B cell (primary cell): ENCODE data around the gene EEF1A2. TPM values are rescaled to one million over a fixed set of nuclear protein-coding genes. Genes with fewer than 3 reads are reported as not detected.

Experiments used
- ATAC-seq: fragments of 200-7000 bp; cut with Tn5 transposase; one replicate; pipeline ENCODE4 v1.10.0; 2021; ENCODE audit warnings: low read depth, mild to moderate bottlenecking, moderate number of reproducible peaks, moderate library complexity
- CTCF ChIA-PET: fragments of 350-600 bp; sonication (Branson Sonifier 250); formaldehyde crosslinking; loops from one replicate; lab custom pipeline; 2021; ENCODE audit warnings: antibody characterized with exemption, inconsistent platforms; lab: Charles Lee
- POLR2A ChIA-PET: fragments of 350-600 bp; sonication (Branson Sonifier 250); formaldehyde crosslinking; loops from one replicate; lab custom pipeline; 2021; ENCODE audit warnings: antibody characterized with exemption; lab: Charles Lee
- DNase-seq: peaks from one replicate; pipeline ENCODE4 v3.0.0; 2013
- H2AFZ ChIP-seq: 2 replicates; pipeline ENCODE4 v1.6.1; 2012; ENCODE audit warnings: mild to moderate bottlenecking, low read depth, low read length; ENCODE audit not compliant: insufficient read depth, poor library complexity, severe bottlenecking
- H3K27ac ChIP-seq, 2 donors: 1 replicate in 1 of 2; 2 replicates in 1 of 2; pipeline ENCODE4 v1.5.1; 2012 to 2013; ENCODE audit warnings: low read length in 2 of 2, mild to moderate bottlenecking in 2 of 2, moderate library complexity in 1 of 2
- H3K27me3 ChIP-seq, 4 experiments: fragments of 200-600 bp in 1 of 4; sonication (generic) in 1 of 4; replicated peaks in 1 of 4; 1 replicate in 2 of 4; 2 replicates in 2 of 4; pipeline versions ENCODE4 v1.6.1 to v1.7.0; 2013 to 2016; ENCODE audit warnings: low read length in 3 of 4, mild to moderate bottlenecking in 2 of 4, mixed read lengths in 1 of 4, moderate library complexity in 1 of 4; ENCODE audit not compliant: insufficient read depth in 4 of 4, control insufficient read depth in 3 of 4; ENCODE audit errors: control extremely low read depth in 1 of 4
- H3K36me3 ChIP-seq, 2 experiments: replicated peaks in 1 of 2; 1 replicate in 1 of 2; 2 replicates in 1 of 2; pipeline versions ENCODE4 v1.6.1 to v1.7.1; 2013; ENCODE audit warnings: low read length in 1 of 2; ENCODE audit not compliant: insufficient read depth in 2 of 2, control insufficient read depth in 1 of 2; ENCODE audit errors: control extremely low read depth in 1 of 2, extremely low read depth in 1 of 2
- H3K4me1 ChIP-seq, 2 donors: fragments of 200-600 bp in 1 of 2; sonication (generic) in 1 of 2; 1 replicate in 1 of 2; 2 replicates in 1 of 2; pipeline versions ENCODE4 v1.5.1 to v1.6.1; 2013 to 2017; ENCODE audit warnings: low read length in 2 of 2; ENCODE audit not compliant: control insufficient read depth in 2 of 2, insufficient read depth in 2 of 2
- H3K4me2 ChIP-seq: replicated peaks from 2 replicates; pipeline ENCODE3; 2012; ENCODE audit warnings: mild to moderate bottlenecking, low read depth, low read length; ENCODE audit not compliant: poor library complexity, severe bottlenecking
- H3K4me3 ChIP-seq, 5 experiments: fragments of 200-600 bp in 1 of 5; sonication (generic) in 1 of 5; 1 replicate in 3 of 5; 2 replicates in 2 of 5; pipeline versions ENCODE4 v1.5.1 to v1.7.0; 2011 to 2016; ENCODE audit warnings: low read length in 4 of 5, mild to moderate bottlenecking in 4 of 5, low read depth in 2 of 5, control low read depth in 1 of 5, moderate library complexity in 1 of 5; ENCODE audit not compliant: insufficient read depth in 1 of 5; ENCODE audit errors: control extremely low read depth in 1 of 5, extremely low read depth in 1 of 5
- H3K79me2 ChIP-seq: fragments of 200-600 bp; sonication (generic); one replicate; pipeline ENCODE4 v1.6.0; 2016; ENCODE audit warnings: low read length; ENCODE audit not compliant: control insufficient read depth, insufficient read depth
- H3K9ac ChIP-seq: fragments of 200-600 bp; sonication (generic); 2 replicates; pipeline ENCODE4 v1.6.1; 2017; ENCODE audit warnings: mild to moderate bottlenecking, low read length, moderate library complexity
- H3K9me3 ChIP-seq, 3 donors: one replicate each; pipeline versions ENCODE4 v1.6.1 to v1.7.1; 2013; ENCODE audit warnings: low read length in 2 of 3; ENCODE audit not compliant: control insufficient read depth in 2 of 3, insufficient read depth in 1 of 3; ENCODE audit errors: control extremely low read depth in 1 of 3
- H4K20me1 ChIP-seq: 2 replicates; pipeline ENCODE4 v1.6.0; 2012; ENCODE audit warnings: mild to moderate bottlenecking, low read length; ENCODE audit not compliant: insufficient read depth, control insufficient read depth, poor library complexity, severe bottlenecking
- H3K27ac Mint-ChIP-seq: one replicate; pipeline ENCODE4 v1.8.0; 2021; ENCODE audit warnings: mixed read lengths
- H3K27me3 Mint-ChIP-seq: one replicate; pipeline ENCODE4 v1.8.0; 2021; ENCODE audit warnings: mixed read lengths
- H3K4me1 Mint-ChIP-seq: one replicate; pipeline ENCODE4 v1.8.0; 2021; ENCODE audit warnings: mixed read lengths
- H3K4me3 Mint-ChIP-seq: one replicate; pipeline ENCODE4 v1.8.0; 2021; ENCODE audit warnings: mixed read lengths
- H3K9me3 Mint-ChIP-seq: one replicate; pipeline ENCODE4 v1.8.0; 2022; ENCODE audit warnings: mixed read lengths; ENCODE audit not compliant: insufficient read depth
- CTCF ChIP-seq: fragments of 200-600 bp; IDR thresholded peaks from one replicate; pipeline ENCODE4 v1.8.0; 2022; ENCODE audit warnings: antibody characterized with exemption, mild to moderate bottlenecking
- EZH2 ChIP-seq: IDR thresholded peaks from 2 replicates; pipeline ENCODE4 v1.6.1; 2012; ENCODE audit warnings: borderline replicate concordance, low read depth, mild to moderate bottlenecking, moderate library complexity, low read length; ENCODE audit not compliant: insufficient read depth, poor library complexity, severe bottlenecking
- WGBS: methylation state at CpG from one replicate; pipeline ENCODE4 v1.1.5; 2013; ENCODE audit warnings: missing lambda C conversion rate; ENCODE audit not compliant: insufficient coverage; 5-methylcytosine and 5-hydroxymethylcytosine counted together
- intact Hi-C: fragments of 100-400 bp; cut with micrococcal nuclease; formaldehyde crosslinking; loops from one replicate; pipeline ENCODE4 v1.10.0; 2022
- polyA plus RNA-seq: library from polyadenylated mRNA; depleted of rRNA; stranded (reverse); fragments of >200 nt; gene quantifications from 2 replicates; pipeline ENCODE4 v1.2.3, GENCODE V29; 2012
- total RNA-seq, 2 donors: library from RNA; stranded (reverse); fragments of 120-200 nt in 1 of 2; gene quantifications; 1 replicate in 1 of 2; 2 replicates in 1 of 2; pipeline versions ENCODE4 v1.2.3 to v1.2.4, GENCODE V29; 2013 to 2022

Gene EEF1A2
- total and polyA plus RNA-seq, 2 donors (not counting 1 experiment from before 2014, with no cell fraction given), result 2.2 to 2.9 TPM

DNA sequence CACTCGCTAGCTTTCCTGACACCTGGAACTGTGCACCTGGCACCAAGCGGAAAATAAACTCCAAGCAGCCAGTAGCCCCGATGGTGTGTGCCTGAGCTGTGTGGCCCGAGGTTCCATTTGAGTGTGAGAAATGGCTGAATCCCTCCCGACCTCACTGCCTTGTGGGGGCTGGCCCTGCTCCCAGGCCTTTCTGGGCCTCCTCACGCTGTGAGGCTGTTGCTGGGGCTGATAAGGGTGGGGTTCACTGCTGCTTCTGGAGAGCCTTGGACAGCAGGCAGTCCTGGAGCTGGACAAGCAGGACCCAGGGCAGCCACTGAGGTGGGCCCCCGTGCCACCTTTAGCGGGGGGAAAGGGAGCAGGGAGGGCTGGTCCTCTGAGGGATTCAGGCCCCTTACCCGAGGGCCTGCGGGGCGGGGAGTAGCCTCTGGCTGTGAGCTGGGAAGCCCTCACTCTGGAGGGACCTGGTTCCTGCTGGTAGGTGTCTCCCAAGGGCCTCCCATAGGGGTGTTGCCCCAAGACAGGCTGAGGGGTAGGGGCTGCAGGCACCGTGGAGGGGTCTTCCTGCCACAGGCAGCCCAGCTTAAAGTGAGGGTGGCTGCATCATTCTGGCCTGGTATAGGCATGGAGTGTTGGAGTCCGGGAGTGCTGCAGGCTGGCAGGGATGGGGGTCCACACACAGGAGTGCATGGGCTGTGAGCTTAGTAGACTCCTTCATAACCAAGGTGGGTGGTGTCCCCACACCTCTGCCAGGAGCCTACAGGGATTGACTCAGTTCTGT, 23.4 kb upstream of the EEF1A2 start:
- Mint-ChIP-seq H3K9me3 (no peaks in the 10 kb centered on the region), H3K27ac (peak overlapping the region; percentile 70), H3K27me3 (peaks cover 4% of the 10 kb centered on the region), H3K4me1 (peaks cover 39% of the 10 kb centered on the region), H3K4me3 (peak overlapping the region; percentile 74)
- DNase-seq (peak; percentile 20), ATAC-seq (no peak)
- Histone ChIP-seq H3K27me3 (peaks cover 0 to 10% (median 3%) of the 10 kb centered on the region in 4 experiments), H4K20me1 (peaks cover 29% of the 10 kb centered on the region), H2AFZ (no peak overlapping the region), H3K9ac (no peak overlapping the region), H3K27ac (no peak overlapping the region), H3K4me2 (peak overlapping the region; percentile 94), H3K36me3 (peaks cover 0 to 7% of the 10 kb centered on the region in 2 experiments), H3K4me3 (no peak overlapping the region), H3K79me2 (peaks cover 15% of the 10 kb centered on the region), H3K4me1 (peaks cover 23 to 30% of the 10 kb centered on the region in 2 donors), H3K9me3 (peaks cover 0 to 14% (median 4%) of the 10 kb centered on the region in 3 donors)
- intact Hi-C loops, result no loop called here
- POLR2A ChIA-PET, result interaction anchor here (0.5 to 2.6 kb wide), 5 partner anchors 15 to 1073 kb away, joined by 3 to 42 read pairs (median 4); partner anchors contain the start of genes PRPF6, PTK6 and SAMD10
- no peak for TF ChIP-seq CTCF
- CTCF ChIA-PET, result interaction anchor here (0.7 to 3.8 kb wide), 3 partner anchors 16 to 135 kb away, joined by 3 to 25 read pairs (median 3); partner anchors contain the start of genes PTK6 and RTEL1
- WGBS, result 97% methylated on average over 12 of the region's 13 CpGs

DNA sequence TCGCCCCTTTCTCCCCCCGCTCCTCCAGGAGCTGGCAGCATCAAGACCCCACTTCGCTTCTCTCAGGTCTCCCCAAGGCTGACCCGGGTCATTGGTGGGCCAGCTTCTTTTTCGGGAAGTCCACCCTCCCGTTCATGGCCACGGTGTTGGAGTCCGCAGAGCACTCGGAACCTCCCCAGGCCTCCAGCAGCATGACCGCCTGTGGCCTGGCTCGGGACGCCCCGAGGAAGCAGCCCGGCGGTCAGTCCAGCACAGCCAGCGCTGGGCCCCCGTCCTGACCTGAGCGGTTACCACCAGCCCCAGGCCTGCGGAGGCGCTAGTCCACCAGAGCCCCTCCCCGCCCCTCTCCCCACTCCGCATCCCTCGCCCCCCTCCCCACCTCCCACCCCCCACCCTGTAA, 22.7 kb upstream of the EEF1A2 start:
- DNase-seq, result no peak
- Histone ChIP-seq H4K20me1 (peaks cover 29% of the 10 kb centered on the region), H3K79me2 (peaks cover 15% of the 10 kb centered on the region), H3K36me3 (peaks cover 0 to 7% of the 10 kb centered on the region in 2 experiments), H3K9ac (peak overlapping the region; percentile 84), H2AFZ (no peak overlapping the region), H3K9me3 (peaks cover 0 to 16% (median 4%) of the 10 kb centered on the region in 3 donors), H3K4me2 (peak overlapping the region; percentile 94), H3K4me3 (peak overlapping the region in 4 of 5 experiments; percentile 70 to 79 (median 75)), H3K27me3 (peaks cover 0 to 10% (median 3%) of the 10 kb centered on the region in 4 experiments), H3K4me1 (peaks cover 23 to 30% of the 10 kb centered on the region in 2 donors), H3K27ac (peak overlapping the region in 1 of 2 donors; percentile 76)
- CTCF ChIA-PET, result interaction anchor here (1.1 to 3.8 kb wide), 5 partner anchors 16 to 452 kb away, joined by 3 to 25 read pairs (median 5); partner anchors contain the start of gene PTK6
- 68% methylated on average over 11 of the region's 23 CpGs for WGBS
- H3K4me1 Mint-ChIP-seq, result peaks cover 35% of the 10 kb centered on the region
- POLR2A ChIA-PET, result interaction anchor here (0.6 to 2.6 kb wide), 11 partner anchors 8 to 541 kb away, joined by 3 to 42 read pairs (median 5); partner anchors contain the start of genes GMEB2, LIME1, PRPF6 and PTK6
- no peaks in the 10 kb centered on the region for H3K9me3 Mint-ChIP-seq
- TF ChIP-seq EZH2 (no peak), CTCF (no peak)
- no peak for ATAC-seq
- H3K27me3 Mint-ChIP-seq, result peaks cover 4% of the 10 kb centered on the region
- H3K4me3 Mint-ChIP-seq, result peak overlapping the region; percentile 84
- intact Hi-C loops, result loop anchor here (2.0 kb wide), 3 partner anchors 23 to 435 kb away; partner anchors contain the start of genes EEF1A2 and UCKL1
- H3K27ac Mint-ChIP-seq, result peak overlapping the region; percentile 75
